HG03354 (cell line): Measurements from ENCODE around the gene COL4A3.
"Not testable (repeated sequence)": the region's sequence is repeated elsewhere in the genome, so short reads cannot be mapped to it uniquely, and the experiment has no call there.

Experiments used
- ATAC-seq: cut with Tn5 transposase; IDR thresholded peaks from one replicate; pipeline ENCODE4 v1.9.1; 2021; ENCODE audit warnings: mild to moderate bottlenecking; ENCODE audit not compliant: unreplicated experiment, poor library complexity, severe bottlenecking

COL4A3 gene

GRCh38 chr2:227153758-227154486 lies 10.5 kb upstream of the COL4A3 start:
- no peak for ATAC-seq

- ATAC-seq: no peak
These were observed 9.2 kb upstream of the COL4A3 start for GRCh38 chr2:227154986-227155774.

- ATAC-seq: no peak
These were observed 4.3 kb upstream of the COL4A3 start for GRCh38 chr2:227160164-227160563.

- no peak for ATAC-seq
These were observed 2.5 kb upstream of the COL4A3 start for GRCh38 chr2:227161947-227162346.

- peak; percentile 75 for ATAC-seq
These were observed 883 bp upstream of the COL4A3 start for GRCh38 chr2:227163485-227163997.

GRCh38 chr2:227164763-227165291 lies 403 bp downstream of the COL4A3 start:
- ATAC-seq: peak; percentile 71

GRCh38 chr2:227171779-227172178 lies 7.4 kb downstream of the COL4A3 start:
- not testable (repeated sequence) for ATAC-seq

- ATAC-seq: no peak
These were observed 13.3 kb downstream of the COL4A3 start for GRCh38 chr2:227177592-227178336.

- no peak for ATAC-seq
These were observed 15.7 kb downstream of the COL4A3 start for GRCh38 chr2:227179988-227180685.

GRCh38 chr2:227180770-227181169 lies 16.3 kb downstream of the COL4A3 start:
- no peak for ATAC-seq

- no peak for ATAC-seq
These were observed 18.3 kb downstream of the COL4A3 start for GRCh38 chr2:227182765-227183164.

GRCh38 chr2:227183657-227184367 lies 19.4 kb downstream of the COL4A3 start:
- no peak for ATAC-seq

GRCh38 chr2:227185615-227186232 lies 21.3 kb downstream of the COL4A3 start:
- no peak for ATAC-seq

GRCh38 chr2:227186751-227187150 lies 22.3 kb downstream of the COL4A3 start:
- no peak for ATAC-seq

GRCh38 chr2:227188292-227188691 lies 23.9 kb downstream of the COL4A3 start:
- peak; percentile 69 for ATAC-seq

GRCh38 chr2:227191367-227191766 lies 26.9 kb downstream of the COL4A3 start:
- ATAC-seq: no peak

- ATAC-seq: no peak
These were observed 28.1 kb downstream of the COL4A3 start for GRCh38 chr2:227192491-227192890.

GRCh38 chr2:227194219-227194618 lies 29.8 kb downstream of the COL4A3 start:
- ATAC-seq: no peak
